HEK293 (cell line): Measurements from ENCODE around the gene SEMA3G.

Source experiments
- CTCF ChIA-PET: fragments of 350-600 bp; formaldehyde crosslinking; extraction: SDS; loops from one replicate; lab custom pipeline; 2021; ENCODE audit warnings: antibody characterized with exemption; lab: Yijun Ruan, JAX
- POLR2A ChIA-PET: fragments of 300-600 bp; formaldehyde crosslinking; extraction: SDS; loops from one replicate; lab custom pipeline; 2020; ENCODE audit warnings: antibody characterized with exemption, inconsistent platforms; lab: Yijun Ruan, JAX
- H3K27ac ChIP-seq: fragments of 200-500 bp; sonication (Bioruptor generic); 2 replicates; pipeline ENCODE4 v1.5.1; 2014; ENCODE audit warnings: low read depth, low read length, control low read depth, inconsistent platforms; ENCODE audit errors: extremely low read depth
- H3K36me3 ChIP-seq, 2 experiments: fragments of 200-500 bp in 1 of 2; sonication (Bioruptor generic) in 1 of 2; 1 replicate in 1 of 2; 2 replicates in 1 of 2; pipeline ENCODE4 v1.5.1; 2014 to 2017; ENCODE audit warnings: inconsistent platforms in 2 of 2, low read length in 2 of 2; ENCODE audit not compliant: control insufficient read depth in 2 of 2, insufficient read depth in 1 of 2
- H3K4me1 ChIP-seq: fragments of 200-500 bp; sonication (Bioruptor generic); 2 replicates; pipeline ENCODE4 v1.5.1; 2014; ENCODE audit warnings: mild to moderate bottlenecking, low read length, inconsistent platforms; ENCODE audit not compliant: control insufficient read depth, insufficient read depth
- H3K4me3 ChIP-seq: 2 replicates; pipeline ENCODE4 v1.5.1; 2011; ENCODE audit warnings: low read depth, mild to moderate bottlenecking, control low read depth, low read length, moderate library complexity
- H3K9me3 ChIP-seq: fragments of 200-500 bp; sonication (Bioruptor generic); 2 replicates; pipeline ENCODE4 v1.5.1; 2014; ENCODE audit warnings: low read depth, low read length, inconsistent platforms; ENCODE audit not compliant: control insufficient read depth, insufficient read depth
- GLI4 ChIP-seq: fragments of 450-650 bp; formaldehyde crosslinking; IDR thresholded peaks from 2 replicates; pipeline ENCODE4 v1.5.1; 2016; ENCODE audit warnings: missing biosample characterization, missing genetic modification characterization
- KLF1 ChIP-seq: fragments of 450-650 bp; formaldehyde crosslinking; IDR thresholded peaks from 2 replicates; pipeline ENCODE4 v1.5.1; 2016; ENCODE audit warnings: missing biosample characterization, missing genetic modification characterization
- KLF7 ChIP-seq: fragments of 450-650 bp; formaldehyde crosslinking; IDR thresholded peaks from 2 replicates; pipeline ENCODE4 v1.5.1; 2016; ENCODE audit warnings: missing biosample characterization, missing genetic modification characterization, borderline replicate concordance
- KLF9 ChIP-seq: fragments of 450-650 bp; formaldehyde crosslinking; IDR thresholded peaks from 2 replicates; pipeline ENCODE4 v1.5.1; 2016; ENCODE audit warnings: missing biosample characterization, missing genetic modification characterization, low read depth
- RBAK ChIP-seq: fragments of 450-650 bp; formaldehyde crosslinking; IDR thresholded peaks from 2 replicates; pipeline ENCODE4 v1.5.1; 2016; ENCODE audit warnings: missing biosample characterization, missing genetic modification characterization
- SALL2 ChIP-seq: fragments of 450-650 bp; formaldehyde crosslinking; IDR thresholded peaks from 2 replicates; pipeline ENCODE4 v1.5.0; 2017; ENCODE audit warnings: missing biosample characterization, mild to moderate bottlenecking, missing genetic modification characterization, borderline replicate concordance
- WT1 ChIP-seq: fragments of 450-650 bp; formaldehyde crosslinking; IDR thresholded peaks from 2 replicates; pipeline ENCODE4 v1.5.1; 2016; ENCODE audit warnings: missing biosample characterization, missing genetic modification characterization
- ZBTB1 ChIP-seq: fragments of 450-650 bp; formaldehyde crosslinking; IDR thresholded peaks from 2 replicates; pipeline ENCODE4 v1.5.1; 2016; ENCODE audit warnings: missing biosample characterization, missing genetic modification characterization
- ZBTB48 ChIP-seq: fragments of 450-650 bp; formaldehyde crosslinking; IDR thresholded peaks from 2 replicates; pipeline ENCODE4 v1.5.1; 2016; ENCODE audit warnings: missing biosample characterization, missing genetic modification characterization
- ZFP37 ChIP-seq: fragments of 450-650 bp; formaldehyde crosslinking; IDR thresholded peaks from 2 replicates; pipeline ENCODE4 v1.5.1; 2016; ENCODE audit warnings: missing biosample characterization, missing genetic modification characterization
- ZFP41 ChIP-seq: fragments of 450-650 bp; formaldehyde crosslinking; IDR thresholded peaks from 2 replicates; pipeline ENCODE4 v1.5.1; 2016; ENCODE audit warnings: missing biosample characterization, missing genetic modification characterization, borderline replicate concordance
- ZNF10 ChIP-seq: fragments of 450-650 bp; formaldehyde crosslinking; IDR thresholded peaks from 2 replicates; pipeline ENCODE4 v1.5.1; 2017; ENCODE audit warnings: missing biosample characterization, missing genetic modification characterization
- ZNF138 ChIP-seq: fragments of 450-650 bp; formaldehyde crosslinking; IDR thresholded peaks from 2 replicates; pipeline ENCODE4 v1.5.1; 2016; ENCODE audit warnings: missing biosample characterization, missing genetic modification characterization, borderline replicate concordance
- ZNF146 ChIP-seq: fragments of 450-650 bp; formaldehyde crosslinking; IDR thresholded peaks from 2 replicates; pipeline ENCODE4 v1.5.1; 2016; ENCODE audit warnings: missing biosample characterization, missing genetic modification characterization
- ZNF19 ChIP-seq: fragments of 450-650 bp; formaldehyde crosslinking; IDR thresholded peaks from 2 replicates; pipeline ENCODE4; 2016; ENCODE audit warnings: missing biosample characterization, missing genetic modification characterization, low read depth
- ZNF2 ChIP-seq: fragments of 450-650 bp; formaldehyde crosslinking; IDR thresholded peaks from 2 replicates; pipeline ENCODE4 v1.5.1; 2016; ENCODE audit warnings: missing biosample characterization, missing genetic modification characterization
- ZNF202 ChIP-seq: fragments of 450-650 bp; formaldehyde crosslinking; IDR thresholded peaks from 2 replicates; pipeline ENCODE4 v1.5.1; 2016; ENCODE audit warnings: missing biosample characterization, missing genetic modification characterization, borderline replicate concordance
- ZNF341 ChIP-seq: fragments of 450-650 bp; formaldehyde crosslinking; IDR thresholded peaks from 2 replicates; pipeline ENCODE4; 2016; ENCODE audit warnings: low read depth, missing biosample characterization, missing genetic modification characterization
- ZNF473 ChIP-seq: fragments of 450-650 bp; formaldehyde crosslinking; IDR thresholded peaks from 2 replicates; pipeline ENCODE4 v1.5.1; 2017; ENCODE audit warnings: missing biosample characterization, missing genetic modification characterization
- ZNF548 ChIP-seq: fragments of 450-650 bp; formaldehyde crosslinking; IDR thresholded peaks from 2 replicates; pipeline ENCODE4 v1.5.1; 2016; ENCODE audit warnings: missing biosample characterization, missing genetic modification characterization
- ZNF549 ChIP-seq: fragments of 450-650 bp; IDR thresholded peaks from 2 replicates; pipeline ENCODE4 v1.5.1; 2018; ENCODE audit warnings: missing biosample characterization, missing genetic modification characterization, mild to moderate bottlenecking, inconsistent platforms, moderate library complexity
- ZNF621 ChIP-seq: fragments of 450-650 bp; formaldehyde crosslinking; IDR thresholded peaks from 2 replicates; pipeline ENCODE4 v1.5.1; 2017; ENCODE audit warnings: missing biosample characterization, missing genetic modification characterization
- ZNF677 ChIP-seq: fragments of 450-650 bp; IDR thresholded peaks from 2 replicates; pipeline ENCODE4 v1.5.0; 2018; ENCODE audit warnings: missing biosample characterization, mild to moderate bottlenecking, missing genetic modification characterization, moderate library complexity
- ZNF830 ChIP-seq: fragments of 450-650 bp; IDR thresholded peaks from 2 replicates; pipeline ENCODE4 v1.5.0; 2018; ENCODE audit warnings: missing biosample characterization, missing genetic modification characterization, low read depth, mild to moderate bottlenecking, moderate library complexity
- ZSCAN30 ChIP-seq: fragments of 450-650 bp; IDR thresholded peaks from 2 replicates; pipeline ENCODE4 v1.5.1; 2018; ENCODE audit warnings: missing biosample characterization, mild to moderate bottlenecking, missing genetic modification characterization, moderate library complexity
- TF ChIP-seq, protein P1 (sequence below): fragments of 450-650 bp; formaldehyde crosslinking; IDR thresholded peaks from 2 replicates; pipeline ENCODE4 v1.5.1; 2016; ENCODE audit warnings: missing biosample characterization, missing genetic modification characterization

The SEMA3G gene

GRCh38 chr3:52394751-52395502 is 50.0 kb downstream of the SEMA3G start:
- H3K4me3 ChIP-seq, result no peak overlapping the region
- H3K36me3 ChIP-seq, result peaks cover 0 to 24% of the 10 kb centered on the region in 2 experiments; a peak in 1 of 3 replicates
- H3K4me1 ChIP-seq, result no peaks in the 10 kb centered on the region
- no peak overlapping the region for H3K27ac ChIP-seq
- CTCF ChIA-PET, result interaction anchor here (0.8 kb wide), 1 partner anchor 17 kb away, joined by 3 read pairs; no protein-coding TSS in a partner anchor
- H3K9me3 ChIP-seq, result no peaks in the 10 kb centered on the region
- POLR2A ChIA-PET, result interaction anchor here (0.7 kb wide), 1 partner anchor 10 kb away, joined by 8 read pairs; no protein-coding TSS in a partner anchor
- TF ChIP-seq ZNF202 (no peak), KLF1 (tag by site-specific recombination) (no peak), RBAK (tag by site-specific recombination) (no peak), SALL2 (tag by site-specific recombination) (no peak), ZNF677 (tag by site-specific recombination) (no peak), GLI4 (tag by site-specific recombination) (no peak), ZNF138 (no peak), ZNF2 (tag by site-specific recombination) (no peak), ZNF10 (tag by site-specific recombination) (no peak), ZSCAN30 (tag by site-specific recombination) (no peak), ZBTB48 (tag by site-specific recombination) (no peak), ZFP41 (no peak), ZNF621 (tag by site-specific recombination) (no peak)
- TF ChIP-seq, all 188 proteins: peak for 0

DNA sequence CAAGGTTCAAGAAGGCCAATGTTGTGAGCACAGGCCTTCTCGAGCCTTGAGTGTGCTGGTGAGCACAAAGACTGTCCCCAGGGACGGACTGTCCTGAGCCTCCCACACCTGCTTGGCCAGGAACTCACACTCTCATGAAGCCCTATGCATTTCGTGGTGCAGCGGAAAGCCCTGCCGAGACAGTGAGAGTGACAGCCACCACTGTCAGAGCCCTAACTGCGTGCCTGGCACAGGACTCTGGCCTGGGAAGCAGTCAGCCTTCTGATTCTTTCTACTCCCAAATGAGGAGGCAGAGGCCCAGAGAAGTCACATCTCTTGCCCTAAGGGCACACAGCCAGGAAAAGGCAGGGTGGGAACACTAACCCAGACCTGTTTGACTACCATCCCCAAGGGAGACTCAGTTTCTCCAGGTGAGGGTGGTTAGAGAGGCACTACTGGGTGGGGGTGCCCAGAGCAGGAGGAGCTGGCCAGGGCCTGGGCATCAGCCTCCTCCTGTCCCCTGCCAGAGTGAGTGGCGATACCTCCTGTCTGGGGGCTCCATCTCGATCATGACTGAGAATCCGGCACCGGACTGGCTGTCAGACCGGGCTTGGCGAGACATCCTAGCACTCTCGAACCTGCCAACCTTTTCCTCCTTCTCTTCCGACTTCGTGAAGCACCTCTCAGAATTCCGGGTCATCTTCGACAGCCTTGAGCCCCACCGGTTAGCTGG is 50.8 kb downstream of the SEMA3G start:
- CTCF ChIA-PET, result interaction anchor here (0.8 kb wide), 1 partner anchor 18 kb away, joined by 3 read pairs; no protein-coding TSS in a partner anchor
- H3K4me3 ChIP-seq, result no peak overlapping the region
- POLR2A ChIA-PET, result no interaction called here

DNA sequence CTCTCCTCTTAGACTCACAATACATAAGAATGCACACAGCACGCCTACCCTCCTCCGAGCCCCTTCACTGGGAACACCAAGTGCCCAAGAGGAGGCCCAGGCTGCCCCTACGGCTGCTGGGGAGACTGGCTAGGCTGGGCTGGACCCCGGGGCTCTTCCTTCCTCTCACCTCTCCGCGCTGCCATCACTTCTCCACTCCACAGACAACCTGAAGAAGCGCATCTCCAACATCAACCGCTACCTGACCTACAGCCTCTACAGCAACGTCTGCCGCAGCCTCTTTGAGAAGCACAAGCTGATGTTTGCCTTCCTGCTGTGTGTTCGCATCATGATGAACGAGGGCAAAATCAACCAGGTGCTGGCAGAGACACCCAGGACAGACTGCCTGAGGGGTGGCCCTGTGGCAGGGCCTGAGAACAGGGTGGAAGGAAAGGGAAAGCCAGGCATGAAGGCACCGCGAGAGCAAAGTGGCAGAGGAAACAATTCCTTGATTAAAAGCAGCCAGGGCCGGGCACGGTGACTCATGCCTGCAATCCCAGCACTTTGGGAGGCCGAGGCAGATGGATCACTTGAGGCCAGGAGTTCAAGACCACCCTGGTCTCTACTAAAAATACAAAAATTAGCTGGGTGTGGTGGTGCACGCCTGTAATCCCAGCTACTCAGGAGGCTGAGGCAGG is 51.6 kb downstream of the SEMA3G start:
- TF ChIP-seq ZFP37, result no peak
- no peak for TF ChIP-seq ZNF473 (tag by site-specific recombination)
- TF ChIP-seq ZNF677 (tag by site-specific recombination), result no peak
- no peak for TF ChIP-seq ZNF830 (tag by site-specific recombination)
- TF ChIP-seq WT1 (tag by site-specific recombination), result no peak
- TF ChIP-seq ZNF19 (tag by site-specific recombination), result no peak
- no peak for TF ChIP-seq ZNF549 (tag by site-specific recombination)
- TF ChIP-seq ZNF10 (tag by site-specific recombination), result no peak
- no peaks in the 10 kb centered on the region for H3K9me3 ChIP-seq
- no peak overlapping the region for H3K27ac ChIP-seq
- H3K4me1 ChIP-seq, result no peaks in the 10 kb centered on the region
- ChIA-PET POLR2A (no interaction called here), CTCF (interaction anchor here (0.6 kb wide), 1 partner anchor 55 kb away, joined by 3 read pairs; no protein-coding TSS in a partner anchor)
- H3K36me3 ChIP-seq, result peaks cover 0 to 11% of the 10 kb centered on the region in 2 experiments; a peak in 1 of 3 replicates
- no peak overlapping the region for H3K4me3 ChIP-seq

More for the DNA sequence above, 50.8 kb downstream of the SEMA3G start:
- TF ChIP-seq KLF1 (tag by site-specific recombination), result no peak
- TF ChIP-seq ZNF341 (tag by site-specific recombination), result no peak
- TF ChIP-seq ZNF548 (tag by site-specific recombination), result no peak
- no peak for TF ChIP-seq KLF7 (tag by site-specific recombination)
- TF ChIP-seq ZNF19 (tag by site-specific recombination), result no peak
- TF ChIP-seq ZBTB1, result no peak
- TF ChIP-seq, protein P1, sequence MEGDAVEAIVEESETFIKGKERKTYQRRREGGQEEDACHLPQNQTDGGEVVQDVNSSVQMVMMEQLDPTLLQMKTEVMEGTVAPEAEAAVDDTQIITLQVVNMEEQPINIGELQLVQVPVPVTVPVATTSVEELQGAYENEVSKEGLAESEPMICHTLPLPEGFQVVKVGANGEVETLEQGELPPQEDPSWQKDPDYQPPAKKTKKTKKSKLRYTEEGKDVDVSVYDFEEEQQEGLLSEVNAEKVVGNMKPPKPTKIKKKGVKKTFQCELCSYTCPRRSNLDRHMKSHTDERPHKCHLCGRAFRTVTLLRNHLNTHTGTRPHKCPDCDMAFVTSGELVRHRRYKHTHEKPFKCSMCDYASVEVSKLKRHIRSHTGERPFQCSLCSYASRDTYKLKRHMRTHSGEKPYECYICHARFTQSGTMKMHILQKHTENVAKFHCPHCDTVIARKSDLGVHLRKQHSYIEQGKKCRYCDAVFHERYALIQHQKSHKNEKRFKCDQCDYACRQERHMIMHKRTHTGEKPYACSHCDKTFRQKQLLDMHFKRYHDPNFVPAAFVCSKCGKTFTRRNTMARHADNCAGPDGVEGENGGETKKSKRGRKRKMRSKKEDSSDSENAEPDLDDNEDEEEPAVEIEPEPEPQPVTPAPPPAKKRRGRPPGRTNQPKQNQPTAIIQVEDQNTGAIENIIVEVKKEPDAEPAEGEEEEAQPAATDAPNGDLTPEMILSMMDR (tag by site-specific recombination), result no peak
- TF ChIP-seq KLF9, result no peak
- no peak for TF ChIP-seq ZNF146 (tag by site-specific recombination)
- TF ChIP-seq, all 188 proteins: peak for 0
- no peaks in the 10 kb centered on the region for H3K4me1 ChIP-seq
- no peaks in the 10 kb centered on the region for H3K9me3 ChIP-seq
- peaks cover 0 to 16% of the 10 kb centered on the region in 2 experiments; a peak in 1 of 3 replicates for H3K36me3 ChIP-seq
- no peak overlapping the region for H3K27ac ChIP-seq
